Activated CD8-positive, alpha-beta T cell treated with anti-CD3 and anti-CD28 coated beads, Interleukin-2, amount 10 ng/mL, durations not matched to agents 7 days and 5 days (primary cell): ENCODE data around the gene SRA1. TPM values are rescaled to one million over a fixed set of nuclear protein-coding genes. Genes with fewer than 3 reads are reported as not detected.

ENCODE experiments used
- ATAC-seq: fragments of 150-1000 bp; cut with Tn5 transposase; one replicate; pipeline ENCODE4 v1.10.0; 2021; ENCODE audit warnings: moderate library complexity
- CTCF ChIA-PET: fragments of 350-600 bp; sonication (Branson Sonifier 250); formaldehyde crosslinking; loops from one replicate; lab custom pipeline; 2021; ENCODE audit warnings: antibody characterized with exemption; lab: Charles Lee
- POLR2A ChIA-PET: fragments of 350-600 bp; sonication (Branson Sonifier 250); formaldehyde crosslinking; loops from one replicate; lab custom pipeline; 2021; ENCODE audit warnings: antibody characterized with exemption; lab: Charles Lee
- DNase-seq: peaks from one replicate; pipeline ENCODE4 v3.0.0-alpha.2; 2020
- H3K27ac Mint-ChIP-seq: one replicate; pipeline ENCODE4 v1.8.0; 2021; ENCODE audit warnings: mild to moderate bottlenecking, mixed read lengths
- H3K27me3 Mint-ChIP-seq: one replicate; pipeline ENCODE4 v1.8.0; 2021; ENCODE audit warnings: low read depth, mixed read lengths
- H3K36me3 Mint-ChIP-seq: one replicate; pipeline ENCODE4 v1.8.0; 2021; ENCODE audit warnings: low read depth, mixed read lengths
- H3K4me1 Mint-ChIP-seq: one replicate; pipeline ENCODE4 v1.8.0; 2021; ENCODE audit warnings: low read depth, mixed read lengths
- H3K4me3 Mint-ChIP-seq: one replicate; pipeline ENCODE4 v1.8.0; 2021; ENCODE audit warnings: mild to moderate bottlenecking, mixed read lengths
- H3K9me3 Mint-ChIP-seq: one replicate; pipeline ENCODE4 v1.8.0; 2022; ENCODE audit warnings: mixed read lengths; ENCODE audit not compliant: insufficient read depth
- total RNA-seq, 2 experiments: library from RNA; stranded (reverse); gene quantifications; one replicate each; pipeline ENCODE4 v1.2.3, GENCODE V29; 2021

Gene SRA1
- total RNA-seq, 2 experiments from 2014 or later = 42.7 to 43.4 TPM

- CTCF ChIA-PET = interaction anchor here (1.4 kb wide), 1 partner anchor 85 kb away, joined by 4 read pairs; no protein-coding TSS in a partner anchor
- H3K27me3 Mint-ChIP-seq = no peaks in the 10 kb centered on the region
- peak overlapping the region; percentile 69 for H3K27ac Mint-ChIP-seq
- ATAC-seq (no peak), DNase-seq (no peak)
- H3K4me3 Mint-ChIP-seq = no peak overlapping the region
- POLR2A ChIA-PET = interaction anchor here (0.8 to 4.2 kb wide), 2 partner anchors 11 to 97 kb away, joined by 3 to 22 read pairs; partner anchors contain the start of genes IK and NDUFA2
- H3K9me3 Mint-ChIP-seq = no peaks in the 10 kb centered on the region
- peaks cover 69% of the 10 kb centered on the region for H3K4me1 Mint-ChIP-seq
- H3K36me3 Mint-ChIP-seq = peaks cover 53% of the 10 kb centered on the region
Observed at GRCh38 chr5:140550147-140551079, 6.9 kb downstream of the SRA1 start.

GRCh38 chr5:140549237-140550144, 7.8 kb downstream of the SRA1 start:
- Mint-ChIP-seq H3K4me3 (peak overlapping the region; percentile 24), H3K27me3 (no peaks in the 10 kb centered on the region), H3K9me3 (no peaks in the 10 kb centered on the region), H3K4me1 (peaks cover 60% of the 10 kb centered on the region), H3K36me3 (peaks cover 52% of the 10 kb centered on the region), H3K27ac (peak overlapping the region; percentile 95)
- POLR2A ChIA-PET = interaction anchor here (3.2 to 4.2 kb wide), 2 partner anchors 8 to 98 kb away, joined by 22 to 39 read pairs; partner anchors contain the start of genes IK, NDUFA2 and SRA1
- no peak for ATAC-seq
- CTCF ChIA-PET = interaction anchor here (1.0 to 2.9 kb wide), 3 partner anchors 83 to 161 kb away, joined by 3 to 20 read pairs (median 6); partner anchors contain the start of gene CD14
- no peak for DNase-seq

- H3K27ac Mint-ChIP-seq = peak overlapping the region; percentile 95
- ATAC-seq (no peak), DNase-seq (no peak)
- CTCF ChIA-PET = interaction anchor here (1.0 to 2.9 kb wide), 5 partner anchors 84 to 176 kb away, joined by 3 to 20 read pairs (median 3); partner anchors contain the start of gene CD14
- no peaks in the 10 kb centered on the region for H3K9me3 Mint-ChIP-seq
- no peaks in the 10 kb centered on the region for H3K27me3 Mint-ChIP-seq
- H3K4me1 Mint-ChIP-seq = peaks cover 53% of the 10 kb centered on the region
- peaks cover 50% of the 10 kb centered on the region for H3K36me3 Mint-ChIP-seq
- POLR2A ChIA-PET = interaction anchor here (0.8 to 4.2 kb wide), 7 partner anchors 9 to 155 kb away, joined by 3 to 39 read pairs (median 16); partner anchors contain the start of genes APBB3, IK, NDUFA2 and SLC35A4
- H3K4me3 Mint-ChIP-seq = peak overlapping the region; percentile 80
Observed at GRCh38 chr5:140548791-140549190, 8.5 kb downstream of the SRA1 start.

GRCh38 chr5:140548300-140548688, 9.0 kb downstream of the SRA1 start:
- H3K36me3 Mint-ChIP-seq = peaks cover 48% of the 10 kb centered on the region
- H3K27ac Mint-ChIP-seq = peak overlapping the region; percentile 95
- no peaks in the 10 kb centered on the region for H3K27me3 Mint-ChIP-seq
- ATAC-seq (no peak), DNase-seq (no peak)
- peaks cover 48% of the 10 kb centered on the region for H3K4me1 Mint-ChIP-seq
- H3K4me3 Mint-ChIP-seq = peak overlapping the region; percentile 80
- ChIA-PET CTCF (interaction anchor here (0.7 to 2.9 kb wide), 14 partner anchors 8 to 189 kb away, joined by 3 to 20 read pairs (median 4); partner anchors contain the start of genes CD14, IK, NDUFA2 and SRA1), POLR2A (interaction anchor here (0.8 to 4.2 kb wide), 13 partner anchors 9 to 155 kb away, joined by 3 to 39 read pairs (median 6); partner anchors contain the start of genes ANKHD1, APBB3, IK and NDUFA2)
- H3K9me3 Mint-ChIP-seq = no peaks in the 10 kb centered on the region

- Mint-ChIP-seq H3K9me3 (no peaks in the 10 kb centered on the region), H3K4me1 (peaks cover 42% of the 10 kb centered on the region), H3K27me3 (no peaks in the 10 kb centered on the region), H3K27ac (peak within 1 kb of the TSS; percentile 95), H3K4me3 (peak within 1 kb of the TSS; percentile 80), H3K36me3 (peaks cover 46% of the 10 kb centered on the region)
- peak; percentile 91 for DNase-seq
- POLR2A ChIA-PET = interaction anchor here (0.8 to 4.2 kb wide), 15 partner anchors 9 to 204 kb away, joined by 3 to 39 read pairs (median 6); partner anchors contain the start of genes ANKHD1, APBB3, IK and NDUFA2
- ATAC-seq = peak; percentile 97
- CTCF ChIA-PET = interaction anchor here (0.6 to 2.9 kb wide), 21 partner anchors 9 to 202 kb away, joined by 3 to 20 read pairs (median 4); partner anchors contain the start of genes CD14, HBEGF, IK and NDUFA2
Observed at GRCh38 chr5:140547508-140548299, 9.6 kb downstream of the SRA1 start, which contains the start of gene EIF4EBP3. Gene EIF4EBP3 (plus strand): TSS chr5:140547662. CDS start chr5:140547738, 76 bp downstream.

GRCh38 chr5:140546851-140547507, 10.3 kb downstream of the SRA1 start:
- CTCF ChIA-PET = interaction anchor here (0.6 to 2.9 kb wide), 14 partner anchors 9 to 201 kb away, joined by 3 to 20 read pairs (median 4); partner anchors contain the start of genes CD14, HBEGF, IK and NDUFA2
- Mint-ChIP-seq H3K36me3 (peaks cover 46% of the 10 kb centered on the region), H3K4me3 (peak overlapping the region; percentile 80), H3K9me3 (no peaks in the 10 kb centered on the region), H3K27me3 (no peaks in the 10 kb centered on the region), H3K27ac (peak overlapping the region; percentile 95), H3K4me1 (peaks cover 41% of the 10 kb centered on the region)
- ATAC-seq (no peak), DNase-seq (peak; percentile 20)
- POLR2A ChIA-PET = interaction anchor here (1.0 to 4.2 kb wide), 13 partner anchors 8 to 203 kb away, joined by 3 to 39 read pairs (median 6); partner anchors contain the start of genes ANKHD1, APBB3, IK and NDUFA2

- Mint-ChIP-seq H3K27ac (no peak overlapping the region), H3K27me3 (no peaks in the 10 kb centered on the region), H3K9me3 (no peaks in the 10 kb centered on the region), H3K4me3 (no peak overlapping the region), H3K36me3 (peaks cover 48% of the 10 kb centered on the region), H3K4me1 (peaks cover 33% of the 10 kb centered on the region)
- ATAC-seq = no peak
- CTCF ChIA-PET = no interaction called here
- DNase-seq = no peak
- POLR2A ChIA-PET = interaction anchor here (1.1 to 4.2 kb wide), 2 partner anchors 12 to 102 kb away, joined by 5 to 22 read pairs; partner anchors contain the start of genes IK, NDUFA2 and SRA1
Observed at GRCh38 chr5:140545606-140546005, 11.7 kb downstream of the SRA1 start.

- Mint-ChIP-seq H3K36me3 (peaks cover 48% of the 10 kb centered on the region), H3K4me3 (no peak overlapping the region), H3K27ac (peak overlapping the region; percentile 14), H3K9me3 (no peaks in the 10 kb centered on the region), H3K27me3 (no peaks in the 10 kb centered on the region), H3K4me1 (peaks cover 29% of the 10 kb centered on the region)
- no peak for ATAC-seq
- ChIA-PET POLR2A (no interaction called here), CTCF (no interaction called here)
- no peak for DNase-seq
Observed at GRCh38 chr5:140544986-140545385, 12.3 kb downstream of the SRA1 start.

GRCh38 chr5:140542972-140543371, 14.3 kb downstream of the SRA1 start:
- CTCF ChIA-PET = no interaction called here
- POLR2A ChIA-PET = interaction anchor here (0.7 kb wide), 1 partner anchor 16 kb away, joined by 3 read pairs; no protein-coding TSS in a partner anchor
- peaks cover 45% of the 10 kb centered on the region for H3K36me3 Mint-ChIP-seq
- H3K27me3 Mint-ChIP-seq = no peaks in the 10 kb centered on the region
- DNase-seq (no peak), ATAC-seq (no peak)
- no peaks in the 10 kb centered on the region for H3K9me3 Mint-ChIP-seq
- H3K4me1 Mint-ChIP-seq = peaks cover 9% of the 10 kb centered on the region
- H3K4me3 Mint-ChIP-seq = no peak overlapping the region
- no peak overlapping the region for H3K27ac Mint-ChIP-seq
